HG03342 (cell line): ENCODE data around the gene SOX8.

Experiments
- ATAC-seq: cut with Tn5 transposase; IDR thresholded peaks from one replicate; pipeline ENCODE4 v1.9.1; 2021; ENCODE audit warnings: mild to moderate bottlenecking, moderate library complexity; ENCODE audit not compliant: unreplicated experiment

SOX8 gene

DNA sequence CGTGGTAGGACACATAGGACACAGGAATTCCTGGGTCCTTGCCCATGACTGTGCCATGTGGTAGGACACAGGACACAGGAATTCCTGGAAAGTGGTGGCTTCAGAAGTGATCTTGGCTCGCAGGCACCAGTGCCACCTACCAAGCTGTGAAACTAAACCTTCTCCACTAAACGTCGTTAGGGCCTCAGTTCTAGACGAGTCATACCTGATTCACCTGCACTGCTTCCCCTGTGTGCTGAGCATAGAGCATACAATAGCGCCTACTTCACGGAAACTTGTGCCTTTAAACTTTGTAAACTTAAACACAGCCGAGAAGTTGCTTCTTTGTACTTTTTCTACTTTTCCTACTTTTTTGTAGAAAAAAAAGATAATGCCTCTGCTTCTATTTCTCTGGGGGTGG lies 4.8 kb downstream of the SOX8 start:
- no peak for ATAC-seq

DNA sequence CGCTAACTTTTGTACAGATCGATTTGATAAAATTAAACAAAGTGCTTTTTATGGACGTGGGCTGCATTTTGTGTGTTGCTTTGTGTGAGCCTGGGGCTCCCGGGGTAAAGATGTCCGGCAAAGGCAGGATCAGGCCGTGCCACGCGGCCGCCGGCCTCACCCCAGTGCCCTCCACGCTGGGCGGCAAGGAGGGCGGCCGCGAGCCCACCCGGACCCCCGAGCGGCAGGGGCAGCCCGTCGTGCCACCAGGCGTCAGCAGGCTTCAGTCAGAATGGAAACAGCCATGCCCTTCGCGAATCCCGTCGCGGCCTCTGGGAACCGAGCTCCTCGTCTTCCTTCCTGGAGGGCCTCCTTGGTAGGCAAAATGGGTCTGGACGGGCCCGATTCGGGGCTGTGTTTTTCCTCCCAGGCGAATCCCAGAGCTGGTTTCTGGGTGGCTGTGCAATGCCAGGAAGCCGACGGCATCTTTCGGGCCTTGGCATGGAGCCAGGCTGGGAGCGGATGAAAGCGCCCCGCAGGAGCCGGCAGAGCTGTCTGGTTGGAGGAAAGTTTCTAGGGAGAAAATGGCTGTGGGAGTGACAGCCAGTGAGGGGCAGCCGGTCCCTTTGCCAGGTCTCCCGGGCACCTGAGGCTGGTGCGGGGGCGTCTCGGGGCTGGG lies 5.5 kb downstream of the SOX8 start:
- ATAC-seq, result no peak

DNA sequence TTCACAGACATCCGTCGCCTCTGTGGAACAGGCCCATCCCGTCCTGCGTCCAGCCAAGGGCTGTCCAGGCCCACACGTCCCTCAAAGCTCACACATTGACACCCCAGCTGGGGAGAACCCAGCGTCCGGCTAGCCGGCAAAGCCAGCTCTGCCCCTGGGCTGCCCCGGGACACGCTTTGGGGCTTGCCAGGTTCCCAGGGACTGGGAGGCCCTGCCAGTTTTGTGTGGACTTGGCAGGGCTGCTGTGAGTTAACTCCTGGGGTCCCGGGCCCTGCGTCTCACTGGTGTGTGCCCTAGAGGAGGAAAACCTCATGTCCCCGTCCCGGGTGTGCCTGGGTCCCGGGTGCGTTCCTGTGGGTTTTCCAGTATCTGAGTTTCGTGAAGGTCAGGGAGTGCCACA lies 6.3 kb downstream of the SOX8 start:
- ATAC-seq, result no peak

DNA sequence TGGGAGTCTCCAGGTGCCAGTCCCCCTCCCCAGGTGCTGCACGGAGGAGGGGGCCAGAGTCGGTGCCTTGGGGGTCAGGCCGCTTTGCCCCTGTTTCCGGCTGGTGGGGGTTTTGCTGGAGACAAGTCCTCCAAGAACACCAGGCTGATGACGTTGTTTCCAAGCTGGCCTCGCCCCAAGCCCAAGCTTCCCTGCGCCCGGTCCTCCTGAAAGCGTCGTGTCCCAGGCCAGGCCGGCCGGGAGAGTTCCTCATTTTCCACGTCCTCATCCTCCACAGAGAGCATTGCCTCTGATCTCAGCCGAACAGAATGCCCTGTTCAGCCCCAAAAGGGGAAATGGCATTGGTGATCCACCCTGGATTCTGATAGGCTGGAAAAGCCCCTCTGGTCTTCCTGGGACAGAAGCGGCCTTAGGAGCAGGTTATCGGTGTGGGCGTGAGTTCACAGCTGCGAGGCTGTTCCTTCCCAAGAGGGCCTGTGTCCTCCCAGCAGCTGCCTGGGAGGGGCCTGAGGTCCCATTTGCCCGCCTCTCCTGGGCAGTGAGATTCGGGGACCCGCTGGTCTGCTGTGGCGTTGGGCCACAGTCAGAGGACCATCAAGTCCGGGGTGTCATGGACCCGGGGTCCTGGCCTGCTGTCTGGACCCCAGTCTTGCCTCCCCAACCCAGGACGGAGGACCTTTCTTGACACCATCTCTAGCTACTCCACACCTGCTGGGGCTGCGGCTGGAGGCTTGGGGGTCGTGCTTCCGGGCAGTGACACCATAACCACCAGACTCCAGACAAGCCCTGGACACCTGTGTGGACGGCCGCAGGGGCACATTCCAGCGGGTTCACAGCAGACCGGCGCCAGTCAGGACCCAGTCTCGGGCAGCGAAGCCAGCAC lies 7.1 kb downstream of the SOX8 start:
- ATAC-seq, result no peak

- no peak for ATAC-seq
Observed at GRCh38 chr16:989354-989814, 7.8 kb downstream of the SOX8 start.

DNA sequence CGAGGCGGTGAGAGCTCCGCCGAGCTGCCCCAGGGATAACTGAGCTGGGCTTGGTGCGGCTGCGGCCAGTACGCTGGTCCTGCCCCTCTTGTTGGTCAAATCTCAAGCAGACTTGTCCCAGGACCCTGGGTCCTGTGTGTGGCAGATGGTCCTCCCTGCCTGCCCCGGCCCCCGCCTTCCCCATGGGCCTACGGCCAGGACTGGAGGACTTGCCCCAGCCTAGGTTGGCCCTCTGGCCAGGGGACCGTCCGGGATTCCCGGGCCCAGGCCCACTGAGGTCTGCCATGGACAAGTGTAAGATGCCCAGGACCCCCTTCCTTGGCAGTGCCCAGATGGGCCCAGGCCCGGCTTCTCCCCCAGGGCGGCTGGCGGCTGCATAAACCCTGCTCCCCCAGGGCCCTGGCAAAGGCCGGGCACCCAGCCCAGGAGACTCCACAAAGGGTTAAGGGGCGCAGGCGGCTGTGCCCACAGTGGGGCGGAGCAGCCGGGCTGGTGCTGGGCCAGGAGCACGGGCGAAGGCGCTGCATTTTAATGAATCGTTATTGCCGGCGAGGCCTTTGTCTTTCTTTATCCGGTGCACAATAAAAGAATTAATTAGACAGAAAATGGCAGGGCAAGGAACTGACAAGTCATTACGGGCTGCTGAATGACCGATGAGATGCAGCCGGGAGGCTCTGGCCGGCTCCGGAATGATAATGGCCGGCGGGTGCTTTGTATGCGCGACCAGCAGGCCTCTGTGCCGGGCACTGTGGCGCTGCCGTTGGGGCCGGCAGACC lies 9.1 kb downstream of the SOX8 start:
- ATAC-seq, result no peak

GRCh38 chr16:991345-991744 lies 9.8 kb downstream of the SOX8 start:
- ATAC-seq, result no peak

DNA sequence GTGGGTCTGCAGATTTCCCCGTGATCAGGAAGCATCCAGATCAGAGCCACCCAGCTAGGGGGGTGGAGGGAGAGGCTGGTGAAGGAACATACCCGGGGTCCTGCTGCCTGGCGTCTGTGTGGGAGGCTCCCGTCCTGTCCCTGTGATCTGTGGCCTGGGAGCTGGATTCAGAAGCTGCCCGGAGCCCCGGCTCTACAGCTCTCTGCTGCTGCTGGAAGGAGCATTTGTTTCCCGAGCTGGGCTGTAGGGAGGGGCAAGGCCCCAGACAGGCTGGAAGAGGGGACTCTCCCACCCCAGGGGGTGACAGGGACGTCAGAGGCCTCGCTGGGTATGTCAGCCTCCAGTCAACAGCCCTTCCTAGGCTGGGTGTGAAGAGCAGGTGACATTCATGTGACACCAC lies 10.2 kb downstream of the SOX8 start:
- no peak for ATAC-seq

- ATAC-seq, result no peak
Observed at GRCh38 chr16:993731-994130, 12.2 kb downstream of the SOX8 start.

- ATAC-seq, result no peak
Observed at GRCh38 chr16:995087-995486, 13.5 kb downstream of the SOX8 start.

- ATAC-seq, result no peak
Observed at GRCh38 chr16:995783-996182, 14.2 kb downstream of the SOX8 start.

- ATAC-seq, result no peak
Observed at GRCh38 chr16:996681-997080, 15.1 kb downstream of the SOX8 start.

DNA sequence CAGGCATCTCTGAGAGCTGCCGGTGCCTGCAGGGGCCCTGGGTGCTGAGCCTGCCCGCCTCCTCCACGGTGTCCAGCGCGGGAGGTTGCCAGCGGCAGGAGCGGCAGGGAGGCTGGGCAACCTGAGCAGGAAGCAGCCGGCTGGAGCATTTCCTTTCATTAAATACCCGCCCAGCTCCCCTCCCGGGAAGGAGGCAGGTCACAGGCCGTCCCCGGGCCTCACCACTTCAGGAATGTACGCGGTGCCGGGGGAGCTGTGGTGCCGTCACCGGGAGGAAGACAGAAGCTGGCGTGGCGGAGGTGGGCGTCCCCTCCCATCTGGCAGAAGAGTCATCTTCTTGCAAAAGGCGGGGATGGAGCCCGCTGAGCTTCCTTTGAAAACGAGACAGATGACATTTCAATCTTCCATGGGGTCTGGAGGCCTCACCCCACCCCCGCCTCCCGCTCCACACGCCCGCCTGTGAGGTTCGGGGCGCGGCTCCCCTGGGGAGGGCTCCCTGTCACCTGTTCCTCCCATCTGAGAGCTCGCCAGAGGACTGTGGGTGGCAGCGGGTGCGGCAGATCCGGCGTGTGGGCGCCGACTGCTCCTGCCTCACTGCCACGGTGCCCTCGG lies 16.0 kb downstream of the SOX8 start:
- ATAC-seq, result no peak

- ATAC-seq, result no peak
Observed at GRCh38 chr16:998211-998610, 16.6 kb downstream of the SOX8 start.

DNA sequence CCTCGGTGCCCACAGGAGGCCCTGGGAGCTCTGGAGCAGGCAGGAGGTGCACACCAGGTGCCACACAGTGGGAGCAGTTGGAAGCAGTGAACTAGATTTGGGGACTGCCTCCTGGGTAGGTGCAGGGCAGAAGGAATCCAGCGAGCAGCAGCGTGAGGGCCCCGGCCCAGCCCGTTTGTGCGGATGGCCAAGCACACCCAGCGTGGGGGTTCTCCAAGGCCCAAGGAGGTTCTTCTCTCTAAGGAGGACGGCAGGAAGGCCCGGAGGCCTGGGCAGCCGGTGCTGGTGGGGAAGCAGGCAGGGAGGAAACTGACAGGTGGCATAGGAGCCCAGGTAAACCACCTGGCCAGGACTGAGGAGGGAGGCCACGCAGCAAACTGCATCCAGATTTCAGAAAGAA lies 17.0 kb downstream of the SOX8 start:
- ATAC-seq, result no peak

GRCh38 chr16:999677-1000076 lies 18.1 kb downstream of the SOX8 start:
- no peak for ATAC-seq

- no peak for ATAC-seq
Observed at GRCh38 chr16:1000608-1001007, 19.0 kb downstream of the SOX8 start.

DNA sequence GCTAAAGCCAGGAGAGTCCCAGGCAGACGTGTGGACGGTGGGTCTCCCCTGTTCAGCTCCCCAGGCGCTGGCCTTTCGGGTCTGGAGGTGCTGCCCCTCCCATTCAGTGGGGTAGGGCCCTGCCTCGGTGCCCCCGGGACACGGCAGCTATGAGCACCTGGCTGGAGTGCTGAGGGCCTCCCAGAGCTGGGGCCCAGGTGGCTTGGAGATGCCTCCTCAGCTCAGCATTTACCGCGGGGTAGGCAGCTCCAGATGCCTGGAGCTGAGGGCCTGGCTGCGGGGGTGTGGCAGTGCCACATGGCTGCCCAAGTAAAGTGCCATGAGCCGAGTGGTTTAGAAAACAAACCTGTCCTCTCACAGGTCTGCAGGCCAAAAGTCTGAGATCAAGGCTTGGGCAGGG lies 19.5 kb downstream of the SOX8 start:
- no peak for ATAC-seq

DNA sequence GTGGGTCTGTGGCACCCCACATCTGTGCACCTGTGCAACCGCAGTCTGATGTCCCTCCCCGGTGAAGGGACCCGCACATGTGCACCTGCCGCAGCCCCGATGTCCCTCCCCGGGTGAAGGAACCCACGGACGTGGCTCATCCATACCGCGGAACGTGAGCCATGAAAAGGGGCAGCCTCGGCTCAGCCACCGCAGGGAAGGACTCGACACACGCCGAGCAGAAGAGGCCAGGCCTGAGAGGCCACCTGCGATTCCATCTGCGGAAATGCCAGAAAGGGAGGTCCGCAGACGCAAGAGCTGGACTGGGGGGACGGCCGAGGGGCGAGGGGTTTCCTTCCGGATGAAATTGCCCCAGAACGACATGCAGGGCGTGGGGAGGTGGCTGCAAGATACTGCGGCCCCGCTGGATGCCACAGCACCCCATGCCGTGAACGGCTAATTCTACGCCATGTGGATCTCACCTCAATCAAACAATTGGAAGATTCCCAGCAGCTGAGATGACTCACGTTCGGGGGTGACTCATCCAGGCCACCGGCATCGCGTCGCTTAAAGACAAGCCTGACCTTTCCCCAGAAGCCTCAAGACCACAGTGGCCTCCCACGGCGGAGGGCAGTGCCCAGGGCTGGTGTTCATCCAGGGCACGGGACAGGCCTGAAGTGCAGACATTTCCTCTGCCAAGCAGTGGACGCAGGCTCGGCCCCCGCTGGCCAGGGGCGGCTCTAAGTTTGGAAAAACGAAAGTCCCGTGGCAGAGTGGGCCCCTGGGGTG lies 21.0 kb downstream of the SOX8 start:
- no peak for ATAC-seq
